GM21390 (cell line): ENCODE data around the gene CD6.

Experiments used
- ATAC-seq: cut with Tn5 transposase; IDR thresholded peaks from one replicate; pipeline ENCODE4 v1.9.1; 2021; ENCODE audit not compliant: unreplicated experiment

The CD6 gene

DNA sequence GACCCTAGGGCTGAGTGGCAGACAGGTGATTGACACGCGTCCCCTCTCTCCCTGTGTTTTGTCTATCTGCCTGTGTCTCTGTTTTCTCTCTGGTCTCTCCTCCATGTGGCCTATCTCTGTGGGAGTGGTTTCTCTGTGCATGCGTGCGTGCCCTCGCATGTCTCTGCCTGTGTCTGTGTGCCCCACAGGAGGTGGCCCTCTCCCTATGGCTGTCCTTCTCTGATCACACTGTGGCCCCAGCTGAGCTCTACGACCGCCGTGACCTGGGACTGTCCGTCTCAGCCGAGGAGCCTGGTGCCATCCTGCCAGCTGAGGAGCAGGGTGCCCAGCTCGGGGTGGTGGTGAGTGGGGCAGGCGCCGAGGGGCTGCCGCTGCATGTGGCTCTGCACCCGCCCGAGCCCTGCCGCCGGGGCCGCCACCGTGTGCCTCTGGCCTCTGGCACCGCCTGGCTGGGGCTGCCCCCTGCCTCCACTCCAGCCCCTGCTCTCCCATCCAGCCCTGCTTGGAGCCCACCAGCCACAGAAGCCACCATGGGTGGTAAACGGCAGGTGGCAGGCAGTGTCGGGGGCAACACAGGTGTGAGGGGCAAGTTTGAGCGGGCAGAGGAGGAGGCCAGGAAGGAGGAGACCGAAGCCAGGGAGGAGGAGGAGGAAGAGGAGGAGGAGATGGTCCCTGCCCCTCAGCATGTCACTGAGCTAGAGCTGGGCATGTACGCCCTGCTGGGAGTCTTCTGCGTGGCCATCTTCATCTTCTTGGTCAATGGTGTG, 35.6 kb upstream of the CD6 start:
- ATAC-seq: no peak

GRCh38 chr11:60936467-60937143, 34.9 kb upstream of the CD6 start:
- ATAC-seq: no peak

DNA sequence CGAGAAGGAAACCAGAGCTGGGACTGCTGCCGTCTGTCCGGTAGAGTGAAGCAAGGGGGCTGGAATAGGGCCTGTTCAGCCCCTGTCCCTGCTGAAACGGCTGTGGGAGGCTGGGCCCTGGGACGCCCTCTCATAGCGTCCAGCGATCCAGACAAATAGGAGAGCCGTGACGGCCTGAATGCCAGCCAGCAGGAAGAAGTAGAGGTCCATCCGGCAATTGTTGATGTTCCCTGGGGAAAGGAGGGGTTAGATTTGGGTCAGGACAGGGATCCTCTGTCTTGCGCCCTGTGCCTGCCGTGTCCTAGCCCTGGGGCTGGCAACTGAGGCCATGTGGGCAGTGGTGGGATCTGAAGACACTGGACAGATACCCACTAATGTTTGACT, 34.3 kb upstream of the CD6 start:
- no peak for ATAC-seq

DNA sequence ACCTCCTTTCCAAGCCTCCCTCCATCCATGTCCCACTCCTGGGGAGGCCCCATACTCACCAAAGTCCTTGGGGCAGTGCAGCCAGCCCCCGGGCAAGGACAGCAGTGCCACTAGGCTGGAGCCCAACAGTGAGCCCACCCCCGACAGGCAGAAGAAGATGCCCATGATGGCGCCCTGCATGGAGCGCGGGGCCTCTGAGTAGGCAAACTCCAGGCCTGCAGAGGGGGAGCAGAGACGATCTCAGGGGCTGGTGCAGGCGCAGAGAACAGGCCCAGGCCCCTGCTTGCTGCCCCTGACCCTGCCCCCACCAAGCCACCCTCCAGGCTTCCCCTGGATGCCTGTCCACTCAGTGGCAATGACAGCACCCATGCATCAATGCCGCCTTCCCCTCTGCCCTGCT, 33.7 kb upstream of the CD6 start:
- no peak for ATAC-seq

DNA sequence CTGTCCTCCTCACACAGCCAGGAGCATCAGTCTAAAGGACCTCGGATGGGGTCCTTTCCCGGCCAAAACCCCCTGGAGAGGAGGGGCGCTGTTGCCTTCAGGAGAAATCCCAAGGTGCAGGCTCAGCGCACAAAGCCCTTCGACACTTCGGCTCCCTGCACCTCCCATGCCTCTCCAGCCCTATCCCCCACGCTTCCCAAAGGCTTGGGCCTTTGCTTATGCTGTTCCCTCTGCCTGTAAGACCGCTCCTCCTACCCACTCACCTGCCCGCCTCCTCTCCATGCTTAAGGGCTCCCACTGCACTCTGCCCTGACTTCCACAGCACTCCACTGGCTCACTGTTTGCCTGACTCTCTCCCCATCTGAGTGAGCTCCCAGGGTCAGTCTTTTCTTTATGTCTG, 33.0 kb upstream of the CD6 start:
- no peak for ATAC-seq

DNA sequence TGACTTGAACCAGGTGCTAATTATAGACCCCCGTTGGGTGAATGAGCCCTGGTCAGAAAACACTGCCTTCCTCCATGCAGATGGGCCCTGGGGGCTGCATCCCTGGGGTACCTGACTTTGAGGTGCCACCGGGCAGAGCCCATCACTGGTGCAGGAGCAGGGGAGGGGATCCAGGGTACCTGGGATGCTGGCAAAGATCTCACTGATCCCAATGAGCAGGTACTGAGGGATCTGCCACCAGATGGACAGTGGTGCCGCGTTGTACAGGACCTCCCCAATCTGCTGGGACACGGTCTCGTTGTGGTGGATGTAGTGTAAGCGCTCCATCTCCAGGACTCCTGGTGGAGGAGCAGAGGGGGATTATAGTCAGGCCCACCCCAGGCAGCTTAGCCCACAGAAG, 32.2 kb upstream of the CD6 start:
- ATAC-seq: no peak

- no peak for ATAC-seq
These were observed 31.6 kb upstream of the CD6 start for GRCh38 chr11:60939855-60940254.

- ATAC-seq: no peak
These were observed 29.9 kb upstream of the CD6 start for GRCh38 chr11:60941371-60942119.

- ATAC-seq: no peak
These were observed 29.3 kb upstream of the CD6 start for GRCh38 chr11:60942219-60942618.

DNA sequence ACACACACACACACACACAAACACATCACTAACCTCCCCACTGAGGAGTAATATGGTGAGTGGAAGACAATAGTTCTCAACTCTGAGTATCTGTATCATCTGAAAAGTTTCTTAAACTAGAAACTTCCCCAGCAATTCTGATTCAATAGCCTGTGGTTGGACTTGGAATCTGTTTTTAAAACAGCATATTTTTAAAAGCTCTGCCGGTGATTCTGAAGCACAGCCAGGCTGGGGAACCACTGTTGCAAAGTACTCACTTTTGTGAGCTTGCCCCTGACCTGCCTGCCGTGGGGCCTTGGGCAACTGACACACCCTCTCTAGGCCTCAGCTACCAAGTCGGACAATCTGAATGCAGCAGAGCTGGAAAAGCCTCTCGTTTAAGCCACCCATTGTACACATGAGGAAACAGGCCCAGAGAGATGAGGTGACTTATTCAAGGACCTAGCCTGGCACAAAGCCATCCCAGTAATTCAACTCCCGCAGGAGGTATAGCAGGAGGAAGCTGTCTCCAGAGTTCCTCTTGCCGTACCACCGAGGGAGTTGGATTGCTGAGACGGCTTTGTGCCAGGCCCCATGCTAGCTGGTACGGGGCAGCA, 28.4 kb upstream of the CD6 start:
- ATAC-seq: no peak

DNA sequence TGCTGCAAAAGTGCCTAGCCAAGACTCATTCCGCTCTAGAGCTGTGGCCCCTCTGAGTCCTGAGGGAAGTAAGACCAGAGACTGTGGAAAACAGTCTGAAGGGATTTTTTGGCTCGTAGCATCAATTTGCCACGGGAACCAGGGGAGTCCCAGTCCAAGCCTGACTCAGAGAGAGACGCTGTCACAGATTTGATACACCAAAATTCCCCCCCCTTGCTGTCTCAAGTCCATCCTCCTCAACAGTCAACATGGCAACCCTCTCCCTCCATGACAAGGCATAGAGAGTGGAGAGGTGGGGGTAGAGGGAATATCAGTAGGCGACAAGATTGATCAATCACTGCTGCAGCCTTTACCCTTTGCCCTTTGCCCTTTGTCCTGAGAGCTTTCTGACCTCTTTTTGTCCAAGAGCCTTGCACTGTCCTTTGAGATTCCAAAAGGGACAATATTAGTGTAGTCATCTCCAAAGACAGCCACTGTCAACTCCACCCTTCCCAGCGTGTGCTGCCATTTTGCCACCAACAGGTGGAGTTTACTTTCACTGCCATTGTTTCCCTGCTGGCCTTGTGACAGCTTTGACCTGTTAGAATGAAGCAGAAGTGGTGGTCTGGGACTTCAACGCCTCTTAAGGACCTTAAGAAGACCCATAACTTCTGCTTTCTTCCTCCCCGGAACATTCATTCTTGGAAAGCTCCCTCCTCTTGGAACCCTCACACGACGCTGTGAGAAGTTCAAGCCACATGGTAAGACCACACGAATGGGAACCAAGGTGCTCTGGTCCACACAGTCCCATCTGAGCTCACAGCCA, 26.8 kb upstream of the CD6 start:
- no peak for ATAC-seq

DNA sequence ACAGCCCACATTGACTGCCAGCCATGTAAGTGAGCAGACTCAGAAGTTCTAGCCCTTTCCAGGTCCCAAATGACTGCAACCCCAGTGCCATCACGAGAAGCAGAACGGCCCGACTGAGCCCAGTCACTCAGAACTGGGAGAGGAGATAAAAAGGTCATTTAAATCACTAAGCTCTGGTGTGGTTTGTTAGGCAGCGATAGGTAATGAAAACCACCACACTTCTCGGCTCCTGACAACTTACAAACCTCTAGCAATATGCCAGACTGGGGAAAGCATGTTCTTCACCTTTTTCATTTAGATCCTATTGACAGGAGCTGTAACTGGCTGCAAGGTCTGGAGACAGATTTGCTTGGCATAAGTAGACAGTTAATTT, 26.2 kb upstream of the CD6 start:
- no peak for ATAC-seq

DNA sequence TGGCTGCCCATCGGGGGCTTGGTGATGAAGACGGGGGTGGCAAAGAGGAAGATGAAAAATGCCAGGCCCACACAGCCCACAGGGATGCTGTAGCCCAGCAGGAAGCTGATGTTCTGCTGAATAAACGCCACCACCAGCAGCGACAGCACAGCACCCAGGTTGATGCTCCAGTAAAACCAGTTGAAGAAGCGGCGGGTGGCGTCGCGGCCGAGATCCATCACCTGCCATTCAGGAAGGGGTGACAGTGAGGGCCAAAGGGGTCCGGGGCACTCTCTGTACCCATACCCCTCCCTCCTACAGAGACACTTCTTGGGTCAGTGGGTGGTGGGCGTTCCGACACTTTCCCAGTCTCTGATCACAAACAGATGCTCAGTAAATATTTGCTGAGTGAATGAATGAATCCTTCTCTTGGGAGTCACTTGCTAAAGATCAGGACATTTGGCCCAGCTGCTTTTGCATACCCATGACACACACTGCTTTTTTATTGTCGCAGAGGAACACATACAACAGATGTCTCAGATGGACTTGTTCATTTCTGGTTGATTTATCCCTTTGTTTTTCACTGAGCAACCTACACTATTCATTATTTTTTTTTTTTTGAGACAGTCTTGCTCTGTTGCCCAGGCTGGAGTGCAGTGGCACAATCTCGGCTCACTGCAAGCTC, 24.7 kb upstream of the CD6 start:
- ATAC-seq: no peak

DNA sequence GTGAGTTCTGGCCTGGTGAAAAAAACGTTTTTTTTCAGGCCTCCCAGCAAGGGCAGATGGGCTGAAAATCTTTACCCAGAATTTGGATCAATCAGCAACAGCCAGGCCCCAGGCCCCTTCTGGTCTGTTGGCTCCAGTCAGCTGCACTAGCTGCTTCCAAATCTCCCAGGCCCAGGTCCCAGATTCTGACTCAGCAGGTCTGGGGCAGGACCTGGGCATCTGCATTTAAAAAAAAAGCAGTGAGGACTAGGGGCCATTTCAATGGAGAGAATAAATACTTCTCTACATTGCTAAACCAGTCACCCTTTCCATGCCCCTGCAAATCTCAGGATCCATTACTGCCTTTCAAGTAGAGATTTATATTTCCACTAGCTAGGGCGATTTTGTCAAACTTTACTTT, 23.8 kb upstream of the CD6 start:
- no peak for ATAC-seq

DNA sequence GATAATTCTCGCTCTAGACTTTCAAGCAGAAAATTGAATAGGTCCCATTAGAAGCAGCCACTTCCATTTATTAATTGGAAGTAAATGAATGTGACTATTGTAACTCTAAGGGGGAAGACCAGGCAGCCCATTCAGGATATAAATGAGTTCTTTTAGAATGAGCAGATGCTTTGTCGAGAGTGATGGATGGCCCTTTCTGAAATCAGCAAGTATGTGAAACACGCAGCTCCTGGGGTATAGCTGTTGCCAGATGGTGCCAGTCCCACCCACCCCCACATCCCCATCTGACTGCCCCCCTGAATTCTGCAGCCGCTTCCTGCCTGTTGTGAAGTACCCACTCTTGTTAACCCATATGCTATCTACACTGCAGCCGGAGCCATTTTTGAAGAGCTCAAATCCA, 23.2 kb upstream of the CD6 start:
- no peak for ATAC-seq

GRCh38 chr11:60950024-60950423, 21.5 kb upstream of the CD6 start:
- no peak for ATAC-seq

DNA sequence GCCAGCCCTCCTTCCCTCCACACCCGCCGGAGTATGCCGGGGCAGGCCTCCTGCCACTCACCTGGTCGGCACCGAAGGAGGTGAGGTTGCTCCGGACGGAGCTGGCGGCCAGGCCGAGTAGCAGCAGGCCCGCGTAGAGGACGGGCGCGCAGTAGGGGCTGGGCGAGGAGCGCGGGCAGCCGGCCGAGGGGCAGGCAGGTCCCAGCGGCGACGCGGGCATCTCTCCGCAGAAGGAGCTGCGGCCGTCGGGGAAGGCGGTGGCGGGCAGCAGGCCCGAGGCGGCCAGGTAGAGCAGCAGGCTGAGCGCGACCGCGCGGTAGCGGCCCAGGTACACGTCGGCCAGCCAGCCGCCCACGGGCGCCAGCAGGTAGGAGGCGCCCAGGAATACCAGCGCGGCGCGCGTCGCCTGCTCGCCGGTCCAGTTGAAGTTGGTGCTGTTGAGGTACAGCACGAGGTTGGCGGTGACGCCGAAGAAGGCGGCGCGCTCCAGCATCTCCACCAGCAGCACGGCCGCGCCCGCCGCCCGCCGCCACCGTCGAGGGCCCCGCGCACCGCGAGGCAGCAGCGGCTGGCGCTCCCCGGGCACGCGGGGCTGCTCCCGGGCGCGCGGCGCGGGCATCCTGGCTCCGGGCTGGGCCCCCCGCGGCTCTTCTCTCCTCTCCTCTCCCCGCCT, 20.4 kb upstream of the CD6 start:
- ATAC-seq: no peak

DNA sequence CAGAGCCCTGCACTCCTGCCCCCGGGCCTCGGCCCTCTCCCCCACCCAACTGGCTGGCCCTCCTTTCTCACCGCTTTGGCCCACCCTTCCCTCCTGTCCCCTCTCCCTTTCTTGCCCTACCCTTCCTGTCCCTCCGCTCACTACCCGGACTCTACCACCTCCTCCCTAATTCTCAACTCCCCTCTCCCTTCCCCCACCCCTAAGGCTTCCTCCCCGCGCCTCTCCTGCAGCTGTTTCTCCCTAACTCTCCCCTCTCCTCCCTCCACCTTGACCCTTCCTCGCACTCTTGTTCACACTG, 19.9 kb upstream of the CD6 start:
- no peak for ATAC-seq

GRCh38 chr11:60951904-60952741, 19.4 kb upstream of the CD6 start, which contains the start of gene SLC15A3:
SLC15A3 (minus strand) TSS chr11:60952176; CDS start chr11:60951551, 625 bp downstream.
- peak; percentile 82 for ATAC-seq
